ENCODE measurements around the gene IRX3.

Gene IRX3

GRCh38 chr16:54283725-54284318 is 2.8 kb downstream of the IRX3 start:
- TF ChIP-seq CTCF (IDR thresholded peaks at IDR 0.05; ENCODE audit: control insufficient read depth, extremely low read depth, insufficient read depth): no peak
- no peak for DNase-seq (ENCODE audit: low read depth)
- H3K4me3 ChIP-seq (ENCODE audit: low read depth, low read length): no peak overlapping the region

GRCh38 chr16:54282928-54283724 is 3.5 kb downstream of the IRX3 start:
- no peak for TF ChIP-seq CTCF (IDR thresholded peaks at IDR 0.05; ENCODE audit: control insufficient read depth, extremely low read depth, insufficient read depth)
- no peak for DNase-seq (ENCODE audit: low read depth)
- H3K4me3 ChIP-seq (ENCODE audit: low read depth, low read length): no peak overlapping the region

- no peak for DNase-seq (ENCODE audit: low read depth)
- peak; percentile 51 for TF ChIP-seq CTCF (IDR thresholded peaks at IDR 0.05; ENCODE audit: control insufficient read depth, extremely low read depth, insufficient read depth)
Measured at GRCh38 chr16:54282202-54282927, 4.2 kb downstream of the IRX3 start.

GRCh38 chr16:54281535-54282201 is 4.9 kb downstream of the IRX3 start:
- no peak for DNase-seq (ENCODE audit: low read depth)
- no peak overlapping the region for H3K4me3 ChIP-seq (ENCODE audit: low read depth, low read length)
- TF ChIP-seq CTCF (IDR thresholded peaks at IDR 0.05; ENCODE audit: control insufficient read depth, extremely low read depth, insufficient read depth): no peak

More at GRCh38 chr16:54282202-54282927, 4.2 kb downstream of the IRX3 start:
- H3K4me3 ChIP-seq (ENCODE audit: low read depth, low read length): no peak overlapping the region

- TF ChIP-seq CTCF (IDR thresholded peaks at IDR 0.05; ENCODE audit: control insufficient read depth, extremely low read depth, insufficient read depth): no peak
- DNase-seq (ENCODE audit: low read depth): no peak
Measured at GRCh38 chr16:54280751-54281150, 5.8 kb downstream of the IRX3 start.

GRCh38 chr16:54277845-54278703 is 8.5 kb downstream of the IRX3 start:
- DNase-seq (ENCODE audit: low read depth): no peak
- no peak for TF ChIP-seq CTCF (IDR thresholded peaks at IDR 0.05; ENCODE audit: control insufficient read depth, extremely low read depth, insufficient read depth)
- H3K4me3 ChIP-seq (ENCODE audit: low read depth, low read length): no peak overlapping the region

More at GRCh38 chr16:54280751-54281150, 5.8 kb downstream of the IRX3 start:
- no peak overlapping the region for H3K4me3 ChIP-seq (ENCODE audit: low read depth, low read length)

Measured in LNCaP clone FGC (cell line).